GM23338 (cell line): ENCODE data around the gene CNOT10. TPM values are rescaled to one million over a fixed set of nuclear protein-coding genes. Genes with fewer than 3 reads are reported as not detected.

Experiments used
- ATAC-seq: fragments of 200-7000 bp; cut with Tn5 transposase; 3 replicates; pipeline ENCODE4 v1.9.1; 2020
- DNase-seq: peaks from one replicate; pipeline ENCODE4 v3.0.0-alpha.2; 2015; ENCODE audit warnings: low spot score
- H2AFZ ChIP-seq: fragments of 200-600 bp; sonication (generic); 2 replicates; pipeline ENCODE4 v1.8.0; 2016; ENCODE audit warnings: antibody characterized with exemption, mild to moderate bottlenecking, moderate library complexity
- H3F3A ChIP-seq: fragments of 200-600 bp; sonication (generic); replicated peaks from 2 replicates; pipeline ENCODE4 v1.8.0; 2017; ENCODE audit warnings: antibody characterized with exemption, mixed run types, low read depth
- H3K27ac ChIP-seq: fragments of 200-600 bp; sonication (generic); 2 replicates; pipeline ENCODE4 v1.6.1; 2016; ENCODE audit warnings: low read depth
- H3K27me3 ChIP-seq: fragments of 200-600 bp; sonication (generic); 2 replicates; pipeline ENCODE4 v1.8.0; 2016; ENCODE audit warnings: mild to moderate bottlenecking, mixed run types, moderate library complexity; ENCODE audit not compliant: insufficient read depth
- H3K36me3 ChIP-seq: fragments of 200-600 bp; sonication (generic); 2 replicates; pipeline ENCODE4 v1.8.0; 2016; ENCODE audit warnings: mild to moderate bottlenecking; ENCODE audit not compliant: insufficient read depth
- H3K4me1 ChIP-seq: fragments of 200-600 bp; sonication (generic); 2 replicates; pipeline ENCODE4 v1.8.0; 2016; ENCODE audit warnings: mild to moderate bottlenecking, moderate library complexity; ENCODE audit not compliant: insufficient read depth
- H3K4me2 ChIP-seq: fragments of 200-600 bp; sonication (generic); 2 replicates; pipeline ENCODE4 v1.7.1; 2017; ENCODE audit warnings: mixed run types
- H3K4me3 ChIP-seq: fragments of 200-600 bp; sonication (generic); 2 replicates; pipeline ENCODE4 v1.6.1; 2016; ENCODE audit warnings: mixed run types
- H3K79me2 ChIP-seq: fragments of 200-600 bp; sonication (generic); replicated peaks from 2 replicates; pipeline ENCODE4 v1.8.0; 2017; ENCODE audit warnings: mild to moderate bottlenecking; ENCODE audit not compliant: insufficient read depth
- H3K9me2 ChIP-seq: fragments of 200-600 bp; sonication (generic); 2 replicates; pipeline ENCODE4 v1.8.0; 2017; ENCODE audit not compliant: insufficient read depth
- H4K20me1 ChIP-seq: fragments of 200-600 bp; sonication (generic); replicated peaks from 2 replicates; pipeline ENCODE4 v1.8.0; 2017; ENCODE audit warnings: mild to moderate bottlenecking; ENCODE audit not compliant: insufficient read depth
- H3K27ac Mint-ChIP-seq: 2 replicates; pipeline ENCODE4 v1.8.0; 2020; ENCODE audit warnings: inconsistent platforms, mild to moderate bottlenecking, moderate library complexity, mixed read lengths
- H3K27me3 Mint-ChIP-seq: 3 replicates; pipeline ENCODE4 v1.8.0; 2022; ENCODE audit warnings: low read depth, mild to moderate bottlenecking, moderate library complexity, mixed read lengths, inconsistent platforms; ENCODE audit not compliant: insufficient read depth, poor library complexity
- H3K36me3 Mint-ChIP-seq: 3 replicates; pipeline ENCODE4 v1.8.0; 2021; ENCODE audit warnings: low read depth, mild to moderate bottlenecking, inconsistent platforms, moderate library complexity, mixed read lengths
- H3K4me1 Mint-ChIP-seq: 3 replicates; pipeline ENCODE4 v1.8.0; 2020; ENCODE audit warnings: mild to moderate bottlenecking, inconsistent platforms, mixed read lengths
- H3K4me3 Mint-ChIP-seq: 3 replicates; pipeline ENCODE4 v1.8.0; 2021; ENCODE audit warnings: moderate library complexity, mild to moderate bottlenecking, inconsistent platforms, mixed read lengths
- H3K9me3 Mint-ChIP-seq: 3 replicates; pipeline ENCODE4 v1.8.0; 2020; ENCODE audit warnings: moderate library complexity, mild to moderate bottlenecking, inconsistent platforms, mixed read lengths
- CREB1 ChIP-seq: fragments of 250-450 bp; sonication (Bioruptor Pico); IDR thresholded peaks from 2 replicates; pipeline ENCODE4 v1.5.0; 2020; ENCODE audit warnings: low read depth, mild to moderate bottlenecking, moderate library complexity
- CTCF ChIP-seq, 2 experiments: fragments of 200-600 bp in 1 of 2; sonication (generic) in 1 of 2; conservative IDR thresholded peaks; 2 replicates each; pipeline versions ENCODE4 v1.5.1 to v1.6.1; 2016 to 2017; ENCODE audit warnings: antibody characterized with exemption in 2 of 2, low read depth in 2 of 2, mild to moderate bottlenecking in 2 of 2, moderate library complexity in 1 of 2
- ETS1 ChIP-seq: IDR thresholded peaks from 2 replicates; pipeline ENCODE4 v1.6.1; 2016; ENCODE audit warnings: antibody characterized with exemption
- EZH2 ChIP-seq: fragments of 200-600 bp; sonication (generic); IDR thresholded peaks from one replicate; pipeline ENCODE4 v1.8.0; 2017; ENCODE audit warnings: antibody characterized with exemption, mild to moderate bottlenecking, low read depth; ENCODE audit not compliant: unreplicated experiment
- EZH2phosphoT487 ChIP-seq: fragments of 200-600 bp; sonication (generic); IDR thresholded peaks from one replicate; pipeline ENCODE4 v1.8.1; 2018; ENCODE audit warnings: antibody characterized with exemption; ENCODE audit not compliant: unreplicated experiment
- JUNB ChIP-seq: IDR thresholded peaks from one replicate; pipeline ENCODE4 v1.6.1; 2016; ENCODE audit warnings: antibody characterized with exemption; ENCODE audit not compliant: unreplicated experiment
- NANOG ChIP-seq: IDR thresholded peaks from 2 replicates; pipeline ENCODE4 v1.6.1; 2016; ENCODE audit warnings: antibody characterized with exemption, borderline replicate concordance
- REST ChIP-seq: IDR thresholded peaks from one replicate; pipeline ENCODE4 v1.6.1; 2018; ENCODE audit warnings: antibody characterized with exemption; ENCODE audit not compliant: unreplicated experiment
- STAT1 ChIP-seq: IDR thresholded peaks from one replicate; pipeline ENCODE4 v1.6.1; 2016; ENCODE audit warnings: antibody characterized with exemption; ENCODE audit not compliant: unreplicated experiment
- ZNF114 ChIP-seq: fragments of 250-450 bp; sonication (Bioruptor Pico); IDR thresholded peaks from 2 replicates; pipeline ENCODE4 v1.5.0; 2020; ENCODE audit warnings: mild to moderate bottlenecking, moderate library complexity
- ZNF331 ChIP-seq: fragments of 250-450 bp; sonication (Bioruptor Pico); IDR thresholded peaks from 2 replicates; pipeline ENCODE4 v1.5.0; 2020; ENCODE audit warnings: low read depth, mild to moderate bottlenecking, moderate library complexity
- ZNF462 ChIP-seq: fragments of 250-450 bp; sonication (Bioruptor Pico); IDR thresholded peaks from 2 replicates; pipeline ENCODE4 v1.5.0; 2020; ENCODE audit warnings: mild to moderate bottlenecking, moderate library complexity
- polyA plus RNA-seq: library from polyadenylated mRNA; unstranded; fragments of >200 nt; fragmentation: Nextera tagmentation; extraction: Ambion mirVana; gene quantifications from 2 replicates; pipeline ENCODE4 v1.2.1, GENCODE V29; 2016
- total RNA-seq: library from RNA; depleted of rRNA; stranded (reverse); fragments of >200 nt; shearing (Covaris generic); gene quantifications from 2 replicates; pipeline ENCODE4 v1.2.3, GENCODE V29; 2014

The CNOT10 gene
- total and polyA plus RNA-seq, 2 experiments from 2014 or later: 27.2 to 46.9 TPM

GRCh38 chr3:32719931-32720330 lies 34.9 kb downstream of the CNOT10 start:
- Histone ChIP-seq H3K4me3 (no peak overlapping the region), H3K27me3 (no peaks in the 10 kb centered on the region), H3K36me3 (peaks cover 31% of the 10 kb centered on the region; the same call in 1 of the 2 replicates), H4K20me1 (no peaks in the 10 kb centered on the region; the same call in 1 of the 2 replicates), H2AFZ (no peak overlapping the region), H3K9me2 (no peaks in the 10 kb centered on the region), H3K4me1 (no peaks in the 10 kb centered on the region), H3K27ac (no peak overlapping the region), H3K4me2 (no peak overlapping the region), H3K79me2 (no peaks in the 10 kb centered on the region), H3F3A (no peaks in the 10 kb centered on the region)
- H3K36me3 Mint-ChIP-seq: peaks cover 38% of the 10 kb centered on the region
- TF ChIP-seq ZNF331 (CRISPR knock-in tag) (no peak), ZNF114 (CRISPR knock-in tag) (no peak), CTCF (conservative IDR thresholded peaks at IDR 0.05; ENCODE audit: low read depth in 2 of 2) (no peak), REST (no peak), STAT1 (no peak), EZH2phosphoT487 (no peak), EZH2 (no peak), NANOG (no peak), ZNF462 (no peak), ETS1 (no peak), CREB1 (CRISPR knock-in tag) (no peak), JUNB (no peak)
- DNase-seq: no peak
- H3K27me3 Mint-ChIP-seq: no peaks in the 10 kb centered on the region
- no peak overlapping the region for H3K4me3 Mint-ChIP-seq
- ATAC-seq: no peak
- no peaks in the 10 kb centered on the region for H3K4me1 Mint-ChIP-seq
- H3K27ac Mint-ChIP-seq: no peak overlapping the region
- H3K9me3 Mint-ChIP-seq: no peaks in the 10 kb centered on the region; the same call in 2 of the 3 replicates
